H1 (cell line): ENCODE results near the gene ALDOA. TPM values are rescaled to one million over a fixed set of nuclear protein-coding genes. Genes with fewer than 3 reads are reported as not detected.

Source experiments
- CTCF ChIA-PET: fragments of 300-600 bp; sonication (Branson Sonifier 250); formaldehyde crosslinking; loops from one replicate; lab custom pipeline; 2021; ENCODE audit not compliant: partially characterized antibody; lab: Charles Lee
- POLR2A ChIA-PET: fragments of 300-600 bp; sonication (Branson Sonifier 250); formaldehyde crosslinking; loops from one replicate; lab custom pipeline; 2021; ENCODE audit warnings: inconsistent platforms; ENCODE audit not compliant: partially characterized antibody; lab: Charles Lee
- DNase-seq, 2 experiments: peaks; one replicate each; pipeline versions ENCODE4 v3.0.0 to v3.0.0-alpha.2; 2010 to 2022; ENCODE audit warnings: low spot score in 2 of 2, low read depth in 1 of 2, mixed read lengths in 1 of 2
- FAIRE-seq: peaks from 2 replicates; lab custom pipeline; 2011; peaks lifted over from hg19 to GRCh38; lab: Jason Lieb, UNC
- H2AFZ ChIP-seq: 2 replicates; pipeline ENCODE4 v1.8.1; 2012; ENCODE audit warnings: low read length, inconsistent platforms
- H2AK5ac ChIP-seq: 2 replicates; pipeline ENCODE4 v1.6.1; 2013; ENCODE audit warnings: low read depth, low read length
- H2BK120ac ChIP-seq: replicated peaks from 2 replicates; pipeline ENCODE3; 2013; ENCODE audit warnings: low read depth, low read length, inconsistent platforms
- H2BK12ac ChIP-seq: 2 replicates; pipeline ENCODE4 v1.6.1; 2013; ENCODE audit warnings: low read depth, low read length
- H2BK15ac ChIP-seq: 2 replicates; pipeline ENCODE4 v1.6.1; 2013; ENCODE audit warnings: low read length
- H2BK20ac ChIP-seq: 2 replicates; pipeline ENCODE4 v1.6.1; 2013; ENCODE audit warnings: low read length
- H2BK5ac ChIP-seq: 2 replicates; pipeline ENCODE4 v1.6.1; 2013; ENCODE audit warnings: low read depth, low read length
- H3K14ac ChIP-seq: 2 replicates; pipeline ENCODE4 v1.6.1; 2013; ENCODE audit warnings: inconsistent platforms; ENCODE audit not compliant: insufficient read length
- H3K18ac ChIP-seq: 2 replicates; pipeline ENCODE4 v1.6.1; 2013; ENCODE audit warnings: low read length; ENCODE audit errors: extremely low read depth
- H3K23ac ChIP-seq: 2 replicates; pipeline ENCODE4 v1.6.1; 2013; ENCODE audit warnings: inconsistent platforms; ENCODE audit not compliant: insufficient read length
- H3K23me2 ChIP-seq: 2 replicates; pipeline ENCODE4 v1.6.1; 2013; ENCODE audit warnings: low read depth, low read length
- H3K27ac ChIP-seq: 2 replicates; pipeline ENCODE4 v1.6.1; 2011; ENCODE audit warnings: low read depth, low read length, inconsistent platforms
- H3K27me3 ChIP-seq, 4 experiments: replicated peaks in 1 of 4; 1 replicate in 1 of 4; 2 replicates in 3 of 4; pipeline versions ENCODE4 v1.6.1 to v1.8.1; 2011 to 2013; ENCODE audit warnings: low read length in 3 of 4, mild to moderate bottlenecking in 3 of 4, inconsistent platforms in 2 of 4, mixed read lengths in 2 of 4, moderate library complexity in 1 of 4; ENCODE audit not compliant: control insufficient read depth in 3 of 4, insufficient read depth in 3 of 4; ENCODE audit errors: extremely low read depth in 1 of 4
- H3K36me3 ChIP-seq, 4 experiments: 2 replicates each; pipeline versions ENCODE4 v1.6.1 to v1.8.1; 2011 to 2013; ENCODE audit warnings: mild to moderate bottlenecking in 4 of 4, low read length in 3 of 4, moderate library complexity in 2 of 4, control low read depth in 1 of 4, inconsistent platforms in 1 of 4; ENCODE audit not compliant: insufficient read depth in 4 of 4, control insufficient read depth in 2 of 4
- H3K4ac ChIP-seq: replicated peaks from 2 replicates; pipeline ENCODE3; 2013; ENCODE audit warnings: low read length, low read depth, mixed read lengths, inconsistent platforms; ENCODE audit not compliant: insufficient read length
- H3K4me1 ChIP-seq, 4 experiments: replicated peaks in 1 of 4; 1 replicate in 1 of 4; 2 replicates in 3 of 4; pipeline versions ENCODE4 v1.6.1 to v1.8.1; 2011 to 2013; ENCODE audit warnings: low read length in 3 of 4, inconsistent platforms in 2 of 4, mixed read lengths in 1 of 4; ENCODE audit not compliant: insufficient read depth in 4 of 4, control insufficient read depth in 3 of 4
- H3K4me2 ChIP-seq, 2 experiments: 2 replicates each; pipeline versions ENCODE4 v1.6.1 to v1.8.1; 2011 to 2013; ENCODE audit warnings: low read depth in 2 of 2, low read length in 2 of 2, control low read depth in 1 of 2, inconsistent platforms in 1 of 2, mild to moderate bottlenecking in 1 of 2; ENCODE audit not compliant: insufficient read depth in 1 of 2
- H3K4me3 ChIP-seq, 4 experiments: fragments of 200-600, 300-600 bp in 1 of 4; sonication (generic), shearing (Covaris generic), sonication (Bioruptor Twin) in 1 of 4; 2 replicates each; pipeline versions ENCODE4 v1.5.1 to v1.8.1; 2011 to 2016; ENCODE audit warnings: low read length in 4 of 4, low read depth in 3 of 4, control low read depth in 2 of 4, inconsistent platforms in 2 of 4, mild to moderate bottlenecking in 2 of 4, mixed read lengths in 1 of 4, moderate library complexity in 1 of 4; ENCODE audit not compliant: insufficient read depth in 2 of 4; ENCODE audit errors: extremely low read depth in 1 of 4
- H3K56ac ChIP-seq: replicated peaks from 2 replicates; pipeline ENCODE3; 2013; ENCODE audit warnings: low read depth, mild to moderate bottlenecking, mixed read lengths, low read length, inconsistent platforms; ENCODE audit not compliant: insufficient read length
- H3K79me1 ChIP-seq: 2 replicates; pipeline ENCODE4 v1.6.1; 2013; ENCODE audit warnings: low read depth, low read length, control low read depth
- H3K79me2 ChIP-seq, 2 experiments: 2 replicates each; pipeline versions ENCODE4 v1.6.1 to v1.8.1; 2012 to 2013; ENCODE audit warnings: low read length in 2 of 2, mild to moderate bottlenecking in 2 of 2, inconsistent platforms in 1 of 2; ENCODE audit not compliant: insufficient read depth in 2 of 2, control insufficient read depth in 1 of 2
- H3K9ac ChIP-seq, 4 experiments: replicated peaks in 1 of 4; 1 replicate in 1 of 4; 2 replicates in 3 of 4; pipeline versions ENCODE4 v1.6.1 to v1.8.1; 2011 to 2013; ENCODE audit warnings: low read depth in 3 of 4, low read length in 3 of 4, control low read depth in 2 of 4, mild to moderate bottlenecking in 2 of 4, moderate library complexity in 2 of 4, inconsistent platforms in 1 of 4; ENCODE audit errors: extremely low read depth in 1 of 4
- H3K9me3 ChIP-seq, 2 experiments: 2 replicates each; pipeline versions ENCODE4 v1.6.1 to v1.8.1; 2012 to 2013; ENCODE audit warnings: mild to moderate bottlenecking in 2 of 2, moderate library complexity in 2 of 2, control low read depth in 1 of 2, inconsistent platforms in 1 of 2, low read depth in 1 of 2, low read length in 1 of 2, mixed read lengths in 1 of 2; ENCODE audit not compliant: insufficient read depth in 2 of 2
- H4K20me1 ChIP-seq, 2 experiments: replicated peaks in 1 of 2; 2 replicates each; pipeline versions ENCODE3 to v1.8.1; 2011 to 2013; ENCODE audit warnings: inconsistent platforms in 2 of 2, low read length in 2 of 2, mild to moderate bottlenecking in 1 of 2; ENCODE audit not compliant: insufficient read depth in 2 of 2, control insufficient read depth in 1 of 2
- H4K5ac ChIP-seq: 2 replicates; pipeline ENCODE4 v1.6.1; 2013; ENCODE audit warnings: low read length, low read depth, mixed read lengths, inconsistent platforms; ENCODE audit not compliant: insufficient read length
- H4K8ac ChIP-seq: 2 replicates; pipeline ENCODE4 v1.8.0; 2013; ENCODE audit warnings: mild to moderate bottlenecking, moderate library complexity, low read length, inconsistent platforms; ENCODE audit not compliant: insufficient read depth; ENCODE audit errors: extremely low read depth
- H4K91ac ChIP-seq: replicated peaks from 2 replicates; pipeline ENCODE3; 2013; ENCODE audit warnings: low read length, mixed read lengths, inconsistent platforms; ENCODE audit not compliant: insufficient read length
- CBX8 ChIP-seq: fragments of 300-800, 300-1000 bp; sonication (generic); IDR thresholded peaks from 2 replicates; pipeline ENCODE4 v1.7.1; 2016; ENCODE audit warnings: low read depth, low read length, borderline replicate concordance
- CTBP2 ChIP-seq: IDR thresholded peaks from 2 replicates; pipeline ENCODE4 v1.7.0; 2011; ENCODE audit warnings: borderline replicate concordance, mild to moderate bottlenecking, moderate library complexity, mixed read lengths, low read length; ENCODE audit not compliant: insufficient read depth, insufficient read length
- EGR1 ChIP-seq: IDR thresholded peaks from 2 replicates; pipeline ENCODE4 v1.6.1; 2011; ENCODE audit warnings: low read depth, low read length, borderline replicate concordance
- FOSL1 ChIP-seq: IDR thresholded peaks from 2 replicates; pipeline ENCODE4 v1.6.1; 2011; ENCODE audit warnings: mild to moderate bottlenecking, low read depth, low read length, moderate library complexity; ENCODE audit not compliant: insufficient read depth
- MAFK ChIP-seq: IDR thresholded peaks from 2 replicates; pipeline ENCODE4 v1.6.1; 2012; ENCODE audit warnings: low read depth, mild to moderate bottlenecking, improper control_type of control experiment, low read length
- PHF8 ChIP-seq: fragments of 200-600 bp; sonication (generic); conservative IDR thresholded peaks from 2 replicates; pipeline ENCODE4 v1.7.1; 2012; ENCODE audit warnings: low read depth, mild to moderate bottlenecking, inconsistent platforms, low read length, moderate library complexity
- RAD21 ChIP-seq, 2 experiments: IDR thresholded peaks in 1 of 2; conservative IDR thresholded peaks in 1 of 2; 2 replicates each; pipeline ENCODE4 v1.6.1; 2011; ENCODE audit warnings: low read depth in 2 of 2, low read length in 2 of 2, improper control_type of control experiment in 1 of 2, inconsistent platforms in 1 of 2, mild to moderate bottlenecking in 1 of 2, moderate library complexity in 1 of 2
- RBBP5 ChIP-seq: IDR thresholded peaks from 2 replicates; pipeline ENCODE4 v1.7.1; 2012; ENCODE audit warnings: low read depth, mild to moderate bottlenecking, inconsistent platforms, low read length, moderate library complexity, borderline replicate concordance
- RNF2 ChIP-seq: fragments of 200-900, 300-1000 bp; sonication (generic); IDR thresholded peaks from 2 replicates; pipeline ENCODE4 v1.7.1; 2016; ENCODE audit warnings: borderline replicate concordance, low read depth, mild to moderate bottlenecking, antibody characterized with exemption, low read length; ENCODE audit not compliant: poor library complexity, severe bottlenecking; ENCODE audit errors: missing control alignments
- RXRA ChIP-seq: IDR thresholded peaks from 2 replicates; pipeline ENCODE4 v1.6.1; 2011; ENCODE audit warnings: low read depth, mild to moderate bottlenecking, low read length, moderate library complexity; ENCODE audit not compliant: insufficient read depth
- SP2 ChIP-seq: IDR thresholded peaks from 2 replicates; pipeline ENCODE4 v1.6.1; 2012; ENCODE audit warnings: mild to moderate bottlenecking, low read length, inconsistent platforms
- SP4 ChIP-seq: IDR thresholded peaks from 2 replicates; pipeline ENCODE4 v1.6.1; 2012; ENCODE audit warnings: low read length, inconsistent platforms
- TBP ChIP-seq: IDR thresholded peaks from 2 replicates; pipeline ENCODE4 v1.6.1; 2011; ENCODE audit warnings: low read depth, low read length, improper control_type of control experiment
- WGBS, 2 experiments: shearing (Covaris generic) in 1 of 2; methylation state at CpG; one replicate each; pipeline versions ENCODE4 v1.1.6 to v1.1.7; 2013 to 2015; ENCODE audit warnings: low lambda C conversion rate in 2 of 2, mixed read lengths in 2 of 2, inconsistent platforms in 1 of 2, low coverage in 1 of 2, missing lambda C conversion rate in 1 of 2; ENCODE audit not compliant: insufficient replicate concordance in 2 of 2, insufficient coverage in 1 of 2, insufficient read length in 1 of 2; ENCODE audit errors: extremely low coverage in 1 of 2, missing lambda C conversion rate in 1 of 2; 5-methylcytosine and 5-hydroxymethylcytosine counted together
- polyA plus RNA-seq, 7 experiments: library from polyadenylated mRNA; depleted of rRNA in 3 of 7; stranded (reverse) in 5 of 7; unstranded in 2 of 7; fragments of >200 nt in 5 of 7; fragments of 200-250 nt in 2 of 7; gene quantifications; 1 replicate in 5 of 7; 2 replicates in 1 of 7; 4 replicates in 1 of 7; pipeline versions ENCODE4 v1.2.1 to v1.2.3, GENCODE V29; 2011 to 2013; ENCODE audit warnings: missing spikeins in 2 of 7, mixed read lengths in 2 of 7
- total RNA-seq: library from RNA; stranded (reverse); fragmentation: NEBNext Ultra II Directional; extraction: Animal tissue kit (Norgen Biotek cat#: 25700); gene quantifications from 2 replicates; pipeline ENCODE4 v1.2.1, GENCODE V29; 2021

The ALDOA gene
- total and polyA plus RNA-seq, 2 of the 8 experiments (the other 6 are each of a cell fraction or from before 2014, with no cell fraction given): 1,072 to 1,083 TPM

DNA sequence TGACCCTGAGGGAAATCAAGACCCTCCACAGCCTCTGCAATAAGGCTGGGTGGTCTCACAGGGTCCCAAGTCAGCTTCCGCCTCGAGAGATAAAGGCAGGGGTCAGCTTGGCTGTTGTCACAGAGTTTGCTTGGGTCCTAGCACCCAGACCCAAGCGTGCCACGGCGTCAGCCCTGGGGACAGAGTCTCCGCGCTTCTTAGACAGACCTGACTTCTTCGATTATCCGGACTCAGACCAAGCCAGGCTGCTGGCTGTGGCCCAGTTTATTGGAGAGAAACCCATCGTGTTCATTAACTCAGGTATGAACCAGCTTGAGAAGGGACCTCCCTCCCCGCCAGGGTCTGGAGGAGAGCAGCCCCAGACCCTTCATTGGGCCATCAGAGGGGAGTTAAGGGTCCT, 42.0 kb upstream of the ALDOA start:
- no peaks in the 10 kb centered on the region for H3K79me2 ChIP-seq
- H2BK20ac ChIP-seq: no peak overlapping the region
- no peak overlapping the region for H3K27ac ChIP-seq
- 0 out of 2 replicates have a peak, but pooled peaks cover 2% of the 10 kb centered on the region for H3K23me2 ChIP-seq
- no peak overlapping the region for H3K56ac ChIP-seq
- H3K4me3 ChIP-seq: no peak overlapping the region
- H3K14ac ChIP-seq: no peak overlapping the region
- peaks cover 4 to 11% of the 10 kb centered on the region in 2 experiments for H4K20me1 ChIP-seq
- H2AK5ac ChIP-seq: no peak overlapping the region
- no peak overlapping the region for H4K5ac ChIP-seq
- no peak overlapping the region for H3K23ac ChIP-seq
- FAIRE-seq (no peak), DNase-seq (no peak)
- no peaks in the 10 kb centered on the region; the same call in 1 of the 2 replicates for H3K79me1 ChIP-seq
- H2AFZ ChIP-seq: no peak overlapping the region
- POLR2A ChIA-PET: interaction anchor here (0.9 to 2.5 kb wide), 4 partner anchors 9 to 30 kb away, joined by 3 to 10 read pairs (median 4); no protein-coding TSS in a partner anchor
- H4K8ac ChIP-seq: no peak overlapping the region
- no peak overlapping the region for H3K4me2 ChIP-seq
- H4K91ac ChIP-seq: no peak overlapping the region
- no peak overlapping the region for H2BK15ac ChIP-seq
- H3K9ac ChIP-seq: no peak overlapping the region
- no peak overlapping the region for H3K18ac ChIP-seq
- no peaks in the 10 kb centered on the region for H3K27me3 ChIP-seq
- no peak overlapping the region for H2BK12ac ChIP-seq
- CTCF ChIA-PET: interaction anchor here (0.8 to 2.1 kb wide), 9 partner anchors 8 to 205 kb away, joined by 3 to 13 read pairs (median 4); partner anchors contain the start of gene TLCD3B
- 90% methylated on average over 11 of the region's 11 CpGs; no CpG with 5 or more reads in 1 of the 2 experiments for WGBS, 2 experiments
- peaks cover 0 to 7% (median under 1%) of the 10 kb centered on the region in 4 experiments; a peak in 2 of 8 replicates for H3K36me3 ChIP-seq
- H3K4me1 ChIP-seq: peaks cover 0 to 7% (median under 1%) of the 10 kb centered on the region in 4 experiments; a peak in 2 of 7 replicates
- H2BK5ac ChIP-seq: no peak overlapping the region
- no peak overlapping the region for H3K4ac ChIP-seq
- H2BK120ac ChIP-seq: no peak overlapping the region
- H3K9me3 ChIP-seq: no peaks in the 10 kb centered on the region
- TF ChIP-seq RAD21 (IDR thresholded peaks at IDR 0.05 in 1 of 2, conservative IDR thresholded peaks at IDR 0.05 in 1 of 2; ENCODE audit: low read depth in 2 of 2, low read length in 2 of 2) (no peak), RBBP5 (no peak), RNF2 (no peak), SP4 (no peak), SP2 (no peak), FOSL1 (no peak), TBP (no peak), MAFK (no peak), CTBP2 (no peak), EGR1 (no peak), PHF8 (no peak), RXRA (no peak), CBX8 (no peak)
